Measurements from ENCODE around the gene NOCT. TPM values are rescaled to one million over a fixed set of nuclear protein-coding genes. Genes with fewer than 3 reads are reported as not detected.
"Not testable (repeated sequence)": the region's sequence is repeated elsewhere in the genome, so short reads cannot be mapped to it uniquely, and the experiment has no call there.

The NOCT gene
- polyA plus RNA-seq, 1 experiment: 4.4 TPM

DNA sequence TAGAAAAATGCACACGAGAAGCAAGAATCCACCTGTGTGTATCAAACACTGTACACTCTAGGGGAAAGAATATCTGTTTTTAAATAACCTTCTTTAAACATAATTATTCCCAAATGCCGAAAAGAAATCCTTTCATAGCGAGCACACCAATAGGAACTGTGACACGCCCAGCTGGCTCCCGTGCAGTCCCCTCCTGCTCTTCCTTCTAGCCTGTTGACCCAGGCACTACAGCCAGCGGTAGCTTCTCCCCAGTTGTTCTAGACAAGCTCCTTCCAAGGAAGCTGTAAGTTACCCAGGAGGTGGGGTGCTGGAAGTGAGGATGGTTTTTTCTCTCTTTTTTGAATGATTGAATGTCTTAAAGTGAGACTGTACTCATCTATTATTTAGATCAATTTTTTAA is 19.5 kb upstream of the NOCT start:
- H3K36me3 ChIP-seq (ENCODE audit: control insufficient read depth, insufficient read depth, low read length): no peaks in the 10 kb centered on the region
- DNase-seq (ENCODE audit: low read depth): no peak
- TF ChIP-seq, protein P1, sequence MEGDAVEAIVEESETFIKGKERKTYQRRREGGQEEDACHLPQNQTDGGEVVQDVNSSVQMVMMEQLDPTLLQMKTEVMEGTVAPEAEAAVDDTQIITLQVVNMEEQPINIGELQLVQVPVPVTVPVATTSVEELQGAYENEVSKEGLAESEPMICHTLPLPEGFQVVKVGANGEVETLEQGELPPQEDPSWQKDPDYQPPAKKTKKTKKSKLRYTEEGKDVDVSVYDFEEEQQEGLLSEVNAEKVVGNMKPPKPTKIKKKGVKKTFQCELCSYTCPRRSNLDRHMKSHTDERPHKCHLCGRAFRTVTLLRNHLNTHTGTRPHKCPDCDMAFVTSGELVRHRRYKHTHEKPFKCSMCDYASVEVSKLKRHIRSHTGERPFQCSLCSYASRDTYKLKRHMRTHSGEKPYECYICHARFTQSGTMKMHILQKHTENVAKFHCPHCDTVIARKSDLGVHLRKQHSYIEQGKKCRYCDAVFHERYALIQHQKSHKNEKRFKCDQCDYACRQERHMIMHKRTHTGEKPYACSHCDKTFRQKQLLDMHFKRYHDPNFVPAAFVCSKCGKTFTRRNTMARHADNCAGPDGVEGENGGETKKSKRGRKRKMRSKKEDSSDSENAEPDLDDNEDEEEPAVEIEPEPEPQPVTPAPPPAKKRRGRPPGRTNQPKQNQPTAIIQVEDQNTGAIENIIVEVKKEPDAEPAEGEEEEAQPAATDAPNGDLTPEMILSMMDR (IDR thresholded peaks at IDR 0.05; ENCODE audit: insufficient read depth, low read depth, low read length): no peak
- no peaks in the 10 kb centered on the region for H3K27me3 ChIP-seq (ENCODE audit: control insufficient read depth, insufficient read depth, low read length)
- ChIA-PET POLR2A (no interaction called here), CTCF (interaction anchor here (0.6 to 0.7 kb wide), 2 partner anchors 11 to 58 kb away, joined by 3 to 4 read pairs; no protein-coding TSS in a partner anchor)
- H3K4me3 ChIP-seq (ENCODE audit: low read depth, low read length): no peak overlapping the region

DNA sequence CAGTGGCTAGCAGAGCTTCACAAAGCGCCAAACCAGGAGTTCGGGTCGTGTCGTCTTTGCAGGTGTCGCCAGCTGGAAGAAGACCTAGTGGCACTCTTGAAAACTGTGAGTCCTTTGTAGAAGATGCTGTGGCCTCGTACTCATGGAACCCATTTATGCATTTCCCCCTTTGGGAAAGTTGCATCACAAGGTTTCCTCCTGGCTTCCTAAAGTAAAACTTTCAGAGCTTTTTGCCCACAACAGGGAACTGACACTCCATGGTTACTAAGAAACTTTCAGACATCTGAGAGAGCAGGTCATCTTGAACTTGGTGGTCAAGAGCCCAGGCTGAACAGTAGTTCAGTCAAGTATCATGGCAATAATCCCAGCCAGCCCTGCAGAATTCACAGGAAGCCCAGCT is 15.9 kb upstream of the NOCT start:
- DNase-seq (ENCODE audit: low read depth): no peak
- TF ChIP-seq, protein P1 (IDR thresholded peaks at IDR 0.05; ENCODE audit: insufficient read depth, low read depth, low read length): no peak
- no peak overlapping the region for H3K4me3 ChIP-seq (ENCODE audit: low read depth, low read length)
- ChIA-PET POLR2A (no interaction called here), CTCF (no interaction called here)
- H3K27me3 ChIP-seq (ENCODE audit: control insufficient read depth, insufficient read depth, low read length): no peaks in the 10 kb centered on the region
- no peaks in the 10 kb centered on the region for H3K36me3 ChIP-seq (ENCODE audit: control insufficient read depth, insufficient read depth, low read length)

DNA sequence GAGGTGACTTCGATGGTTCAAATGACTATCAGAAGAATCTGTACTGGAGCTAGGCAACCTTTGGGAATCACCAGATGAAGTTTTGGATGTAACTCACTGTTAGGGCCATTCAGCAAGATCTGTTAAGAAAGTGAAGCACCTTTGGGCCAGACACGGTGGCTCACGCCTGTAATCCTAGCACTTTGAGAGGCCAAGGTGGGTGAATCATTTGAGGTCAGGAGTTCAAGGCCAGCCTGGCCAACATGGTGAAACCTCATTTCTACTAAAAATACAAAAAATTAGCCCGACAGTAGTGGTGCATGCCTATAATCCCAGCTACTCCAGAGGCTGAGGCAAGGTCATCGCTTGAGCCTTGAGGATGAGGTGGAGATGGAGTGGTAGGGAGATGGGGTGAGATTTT is 15.4 kb upstream of the NOCT start:
- CTCF ChIA-PET; H3K36me3 ChIP-seq (ENCODE audit: control insufficient read depth, insufficient read depth, low read length); POLR2A ChIA-PET; DNase-seq (ENCODE audit: low read depth); H3K27me3 ChIP-seq (ENCODE audit: control insufficient read depth, insufficient read depth, low read length); H3K4me3 ChIP-seq (ENCODE audit: low read depth, low read length): not testable (repeated sequence)

DNA sequence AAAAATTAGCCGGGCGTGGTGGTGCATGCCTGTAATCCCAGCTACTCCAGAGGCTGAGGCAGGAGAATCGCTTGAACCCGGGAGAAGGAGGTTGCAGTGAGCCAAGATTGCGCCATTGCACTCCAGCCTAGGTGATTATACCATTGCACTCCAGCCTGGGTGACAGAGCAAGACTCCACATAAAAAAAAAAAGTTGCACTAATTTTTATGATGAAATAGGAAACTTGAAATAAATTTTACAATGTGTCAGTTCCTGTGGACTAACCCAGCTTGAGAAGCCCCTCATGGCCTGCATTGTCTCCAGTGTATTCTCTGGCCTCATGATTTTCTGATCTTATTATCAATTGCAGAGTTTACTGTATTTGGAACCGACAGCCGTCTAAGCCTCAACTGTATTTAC is 14.2 kb upstream of the NOCT start:
- DNase-seq (ENCODE audit: low read depth); H3K27me3 ChIP-seq (ENCODE audit: control insufficient read depth, insufficient read depth, low read length); H3K4me3 ChIP-seq (ENCODE audit: low read depth, low read length); H3K36me3 ChIP-seq (ENCODE audit: control insufficient read depth, insufficient read depth, low read length); POLR2A ChIA-PET: not testable (repeated sequence)
- CTCF ChIA-PET: interaction anchor here (0.6 kb wide), 1 partner anchor 973 kb away, joined by 4 read pairs; no protein-coding TSS in a partner anchor

DNA sequence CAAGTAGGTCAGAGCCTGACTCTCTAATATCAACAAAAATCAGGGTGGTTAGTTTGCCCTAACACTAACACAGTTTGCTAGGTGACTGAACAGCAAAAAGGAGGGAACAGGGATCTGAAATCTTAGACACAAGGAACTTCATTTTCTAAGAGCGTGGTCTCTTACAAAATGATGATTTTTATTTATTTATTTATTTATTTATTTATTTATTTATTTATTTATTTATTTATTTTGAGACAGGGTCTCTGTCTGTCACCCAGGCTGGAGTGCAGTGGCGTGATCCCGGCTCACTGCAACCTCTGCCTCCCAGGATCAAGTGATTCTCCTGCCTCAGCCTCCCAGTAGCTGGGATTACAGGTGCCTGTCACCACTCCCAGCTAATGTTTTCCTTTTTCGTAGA is 11.9 kb upstream of the NOCT start:
- H3K36me3 ChIP-seq (ENCODE audit: control insufficient read depth, insufficient read depth, low read length); H3K27me3 ChIP-seq (ENCODE audit: control insufficient read depth, insufficient read depth, low read length); H3K4me3 ChIP-seq (ENCODE audit: low read depth, low read length); DNase-seq (ENCODE audit: low read depth); CTCF ChIA-PET; POLR2A ChIA-PET: not testable (repeated sequence)

DNA sequence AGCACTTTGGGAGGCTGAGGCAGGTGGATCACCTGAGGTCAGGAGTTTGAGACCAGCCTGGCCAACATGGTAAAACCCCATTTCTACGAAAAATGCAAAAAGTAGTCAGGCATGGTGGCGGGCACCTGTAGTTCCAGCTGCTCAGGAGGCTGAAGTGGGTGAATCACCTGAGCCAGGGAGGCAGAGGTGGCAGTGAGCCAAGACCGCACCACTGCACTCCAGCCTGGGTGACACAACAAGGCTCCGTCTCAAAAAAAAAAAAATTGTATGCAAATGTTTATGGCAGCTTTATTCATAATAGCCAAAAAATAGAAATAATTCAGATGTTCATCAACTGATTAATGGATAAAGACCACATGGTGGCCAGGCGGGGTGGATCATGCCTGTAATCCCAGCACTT is 9.8 kb upstream of the NOCT start:
- Histone ChIP-seq H3K27me3 (ENCODE audit: control insufficient read depth, insufficient read depth, low read length) (no peaks in the 10 kb centered on the region), H3K4me3 (ENCODE audit: low read depth, low read length) (no peak overlapping the region), H3K36me3 (ENCODE audit: control insufficient read depth, insufficient read depth, low read length) (no peaks in the 10 kb centered on the region)
- CTCF ChIA-PET: interaction anchor here (0.6 to 1.9 kb wide), 2 partner anchors 9 to 1712 kb away, joined by 3 to 5 read pairs; partner anchors contain the start of gene NOCT
- POLR2A ChIA-PET: no interaction called here
- no peak for DNase-seq (ENCODE audit: low read depth)
- TF ChIP-seq, protein P1 (IDR thresholded peaks at IDR 0.05; ENCODE audit: insufficient read depth, low read depth, low read length): no peak

DNA sequence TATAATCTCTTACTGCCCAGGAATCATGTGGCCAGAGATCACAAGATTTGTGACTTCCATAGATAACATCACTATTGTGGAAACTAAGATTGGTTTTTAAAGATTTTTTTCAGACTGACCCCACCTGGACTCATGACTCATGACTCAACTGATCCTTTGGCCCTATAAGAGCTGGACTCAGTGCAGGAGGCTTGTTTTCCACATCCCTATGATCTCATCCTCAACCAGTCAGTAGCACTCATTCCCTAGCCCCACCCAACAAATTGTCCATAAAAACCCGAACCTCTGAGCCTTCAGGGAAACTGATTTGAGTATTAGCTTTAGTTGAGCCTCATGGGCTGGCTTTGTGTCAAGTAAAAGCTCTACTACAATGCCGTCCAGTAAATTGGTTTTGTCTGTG is 7.9 kb upstream of the NOCT start:
- no peaks in the 10 kb centered on the region for H3K36me3 ChIP-seq (ENCODE audit: control insufficient read depth, insufficient read depth, low read length)
- ChIA-PET CTCF (interaction anchor here (0.6 kb wide), 1 partner anchor 14 kb away, joined by 3 read pairs; no protein-coding TSS in a partner anchor), POLR2A (no interaction called here)
- TF ChIP-seq, protein P1 (IDR thresholded peaks at IDR 0.05; ENCODE audit: insufficient read depth, low read depth, low read length): no peak
- no peak for DNase-seq (ENCODE audit: low read depth)
- H3K4me3 ChIP-seq (ENCODE audit: low read depth, low read length): no peak overlapping the region
- H3K27me3 ChIP-seq (ENCODE audit: control insufficient read depth, insufficient read depth, low read length): no peaks in the 10 kb centered on the region

DNA sequence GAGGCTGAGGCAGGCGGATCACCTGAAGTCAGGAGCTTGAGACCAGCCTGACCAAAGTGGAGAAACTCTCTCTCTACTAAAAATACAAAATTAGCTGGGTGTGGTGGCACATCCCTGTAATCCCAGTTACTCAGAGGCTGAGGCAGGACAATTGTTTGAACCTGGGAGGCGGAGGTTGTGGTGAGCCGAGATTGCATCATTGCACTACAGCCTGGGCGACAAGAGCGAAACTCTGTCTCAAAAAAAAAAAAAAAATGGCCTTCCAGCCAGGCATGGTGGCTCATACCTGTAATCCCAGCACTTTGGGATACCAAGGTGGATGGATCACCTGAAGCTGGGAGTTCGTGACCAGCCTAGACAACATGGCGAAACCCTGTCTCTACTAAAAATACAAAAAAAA is 7.3 kb upstream of the NOCT start:
- POLR2A ChIA-PET; H3K36me3 ChIP-seq (ENCODE audit: control insufficient read depth, insufficient read depth, low read length); H3K27me3 ChIP-seq (ENCODE audit: control insufficient read depth, insufficient read depth, low read length); H3K4me3 ChIP-seq (ENCODE audit: low read depth, low read length); DNase-seq (ENCODE audit: low read depth): not testable (repeated sequence)
- CTCF ChIA-PET: interaction anchor here (0.6 kb wide), 1 partner anchor 15 kb away, joined by 3 read pairs; no protein-coding TSS in a partner anchor

All from BJ (cell line).